Endodermal cell (in vitro differentiated cells): Measurements from ENCODE around the gene BMP8A. TPM values are rescaled to one million over a fixed set of nuclear protein-coding genes. Genes with fewer than 3 reads are reported as not detected.

Experiments used
- DNase-seq: peaks from one replicate; pipeline ENCODE4 v3.0.0-alpha.2; 2017
- H3K27ac ChIP-seq: 2 replicates; pipeline ENCODE4 v1.5.1; 2013; ENCODE audit warnings: mild to moderate bottlenecking, low read depth, low read length, moderate library complexity
- H3K27me3 ChIP-seq: 2 replicates; pipeline ENCODE4 v1.6.1; 2013; ENCODE audit warnings: mild to moderate bottlenecking, low read length, moderate library complexity; ENCODE audit not compliant: insufficient read depth, control insufficient read depth, poor library complexity, severe bottlenecking
- H3K36me3 ChIP-seq: 2 replicates; pipeline ENCODE4 v1.7.0; 2013; ENCODE audit warnings: mild to moderate bottlenecking, low read length, moderate library complexity; ENCODE audit not compliant: control insufficient read depth, insufficient read depth
- H3K4me1 ChIP-seq: one replicate; pipeline ENCODE4 v1.7.0; 2013; ENCODE audit warnings: low read length; ENCODE audit not compliant: control insufficient read depth, insufficient read depth
- H3K4me3 ChIP-seq: 2 replicates; pipeline ENCODE4 v1.5.1; 2013; ENCODE audit warnings: mild to moderate bottlenecking, low read length, moderate library complexity
- H3K9ac ChIP-seq: 2 replicates; pipeline ENCODE4 v1.6.1; 2013; ENCODE audit warnings: mild to moderate bottlenecking, low read length, moderate library complexity; ENCODE audit not compliant: poor library complexity, severe bottlenecking; ENCODE audit errors: extremely low read depth
- H3K9me3 ChIP-seq: 2 replicates; pipeline ENCODE4 v1.6.1; 2013; ENCODE audit warnings: mild to moderate bottlenecking, low read length, moderate library complexity; ENCODE audit not compliant: control insufficient read depth
- H3K27ac Mint-ChIP-seq: 2 replicates; pipeline ENCODE4 v1.8.0; 2020; ENCODE audit warnings: mixed read lengths
- H3K27me3 Mint-ChIP-seq: 2 replicates; pipeline ENCODE4 v1.8.0; 2021; ENCODE audit warnings: mild to moderate bottlenecking, mixed read lengths; ENCODE audit not compliant: insufficient read depth
- H3K36me3 Mint-ChIP-seq: 2 replicates; pipeline ENCODE4 v1.8.0; 2020; ENCODE audit warnings: low read depth, mixed read lengths
- H3K4me1 Mint-ChIP-seq: 2 replicates; pipeline ENCODE4 v1.8.0; 2020; ENCODE audit warnings: mixed read lengths
- H3K4me3 Mint-ChIP-seq: 2 replicates; pipeline ENCODE4 v1.8.0; 2020; ENCODE audit warnings: mild to moderate bottlenecking, moderate library complexity, mixed read lengths
- H3K9me3 Mint-ChIP-seq: 2 replicates; pipeline ENCODE4 v1.8.0; 2020; ENCODE audit warnings: mild to moderate bottlenecking, mixed read lengths
- WGBS, 2 experiments: methylation state at CpG; one replicate each; pipeline versions ENCODE4 v1.1.5 to v1.1.7; 2013; ENCODE audit warnings: missing lambda C conversion rate in 2 of 2, mixed read lengths in 1 of 2; ENCODE audit not compliant: insufficient coverage in 1 of 2, insufficient read length in 1 of 2; 5-methylcytosine and 5-hydroxymethylcytosine counted together
- total RNA-seq, 2 donors: library from RNA; stranded (reverse); fragmentation: NEBNext Ultra II Directional in 1 of 2; extraction: Animal tissue kit (Norgen Biotek cat#: 25700) in 1 of 2; gene quantifications; 2 replicates in 1 of 2; 3 replicates in 1 of 2; pipeline ENCODE4 v1.2.1, GENCODE V29; 2021
- TF ChIP-seq, protein P1 (sequence below): fragments of 200-600 bp; sonication (generic); conservative IDR thresholded peaks from 2 replicates; pipeline ENCODE4 v1.5.0; 2021; ENCODE audit warnings: antibody characterized with exemption, mild to moderate bottlenecking

Gene BMP8A
- total RNA-seq, 2 donors from 2014 or later: 0.66 to 0.75 TPM

DNA sequence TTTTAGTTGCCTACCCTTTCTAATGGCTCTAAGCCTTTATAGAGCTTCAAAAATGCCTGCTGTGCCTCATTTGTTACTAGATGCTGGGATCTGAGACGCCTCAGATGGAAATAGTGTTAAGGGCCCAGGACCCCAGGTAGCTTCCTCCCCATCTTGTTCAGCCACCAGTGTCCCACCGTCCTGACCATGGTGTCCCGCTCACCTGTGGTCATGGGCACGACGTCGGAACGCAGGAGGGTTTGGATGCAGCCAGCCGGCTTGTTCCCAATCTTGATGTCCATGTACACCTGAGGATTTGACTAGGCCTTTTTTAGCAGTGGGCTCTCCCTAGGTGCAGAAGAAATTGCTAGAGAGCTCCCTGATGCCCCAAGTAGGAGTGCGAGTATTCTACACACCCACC lies 54.1 kb downstream of the BMP8A start:
- 95 to 100% methylated on average over 7 to 9 of the region's 9 CpGs for WGBS, 2 experiments
- Mint-ChIP-seq H3K4me1 (peaks cover 1% of the 10 kb centered on the region), H3K9me3 (no peaks in the 10 kb centered on the region), H3K27ac (no peak overlapping the region), H3K27me3 (no peaks in the 10 kb centered on the region), H3K36me3 (peaks cover 23% of the 10 kb centered on the region), H3K4me3 (no peak overlapping the region)
- no peak overlapping the region for H3K4me3 ChIP-seq
- no peaks in the 10 kb centered on the region for H3K4me1 ChIP-seq
- peaks cover 32% of the 10 kb centered on the region for H3K36me3 ChIP-seq
- H3K27ac ChIP-seq: no peak overlapping the region
- no peak for DNase-seq
- H3K27me3 ChIP-seq: no peaks in the 10 kb centered on the region
- no peak overlapping the region for H3K9ac ChIP-seq
- TF ChIP-seq, protein P1, sequence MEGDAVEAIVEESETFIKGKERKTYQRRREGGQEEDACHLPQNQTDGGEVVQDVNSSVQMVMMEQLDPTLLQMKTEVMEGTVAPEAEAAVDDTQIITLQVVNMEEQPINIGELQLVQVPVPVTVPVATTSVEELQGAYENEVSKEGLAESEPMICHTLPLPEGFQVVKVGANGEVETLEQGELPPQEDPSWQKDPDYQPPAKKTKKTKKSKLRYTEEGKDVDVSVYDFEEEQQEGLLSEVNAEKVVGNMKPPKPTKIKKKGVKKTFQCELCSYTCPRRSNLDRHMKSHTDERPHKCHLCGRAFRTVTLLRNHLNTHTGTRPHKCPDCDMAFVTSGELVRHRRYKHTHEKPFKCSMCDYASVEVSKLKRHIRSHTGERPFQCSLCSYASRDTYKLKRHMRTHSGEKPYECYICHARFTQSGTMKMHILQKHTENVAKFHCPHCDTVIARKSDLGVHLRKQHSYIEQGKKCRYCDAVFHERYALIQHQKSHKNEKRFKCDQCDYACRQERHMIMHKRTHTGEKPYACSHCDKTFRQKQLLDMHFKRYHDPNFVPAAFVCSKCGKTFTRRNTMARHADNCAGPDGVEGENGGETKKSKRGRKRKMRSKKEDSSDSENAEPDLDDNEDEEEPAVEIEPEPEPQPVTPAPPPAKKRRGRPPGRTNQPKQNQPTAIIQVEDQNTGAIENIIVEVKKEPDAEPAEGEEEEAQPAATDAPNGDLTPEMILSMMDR: no peak
- no peaks in the 10 kb centered on the region for H3K9me3 ChIP-seq

DNA sequence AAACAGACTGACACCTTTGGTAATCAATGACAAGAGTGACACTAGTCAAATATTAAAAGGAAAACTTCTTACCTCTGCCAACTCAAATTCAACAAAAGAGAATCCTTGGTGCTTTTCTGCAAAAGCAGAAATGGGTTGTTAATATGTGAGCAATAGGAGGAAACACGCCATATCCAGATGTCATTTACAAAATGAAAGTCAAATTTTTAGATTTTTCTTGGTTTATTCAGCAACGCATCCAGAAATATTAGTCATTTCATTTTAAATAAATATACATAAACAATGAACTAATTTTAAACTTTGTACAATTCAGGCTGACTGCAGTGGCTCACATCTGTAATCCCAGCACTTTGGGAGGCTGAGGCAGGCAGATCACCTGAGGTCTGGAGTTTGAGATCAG lies 62.8 kb downstream of the BMP8A start:
- Histone ChIP-seq H3K36me3 (peaks cover 18% of the 10 kb centered on the region), H3K27ac (no peak overlapping the region), H3K27me3 (no peaks in the 10 kb centered on the region), H3K4me1 (no peaks in the 10 kb centered on the region), H3K4me3 (no peak overlapping the region), H3K9me3 (no peaks in the 10 kb centered on the region), H3K9ac (no peak overlapping the region)
- peaks cover 33% of the 10 kb centered on the region for H3K36me3 Mint-ChIP-seq
- H3K9me3 Mint-ChIP-seq: no peaks in the 10 kb centered on the region
- H3K4me3 Mint-ChIP-seq: no peak overlapping the region
- no peak for DNase-seq
- TF ChIP-seq, protein P1: no peak
- 94% methylated on average over 2 of the region's 2 CpGs; no CpG with 5 or more reads in 1 of the 2 experiments for WGBS, 2 experiments
- no peak overlapping the region for H3K27ac Mint-ChIP-seq
- no peaks in the 10 kb centered on the region for H3K27me3 Mint-ChIP-seq
- no peaks in the 10 kb centered on the region for H3K4me1 Mint-ChIP-seq

DNA sequence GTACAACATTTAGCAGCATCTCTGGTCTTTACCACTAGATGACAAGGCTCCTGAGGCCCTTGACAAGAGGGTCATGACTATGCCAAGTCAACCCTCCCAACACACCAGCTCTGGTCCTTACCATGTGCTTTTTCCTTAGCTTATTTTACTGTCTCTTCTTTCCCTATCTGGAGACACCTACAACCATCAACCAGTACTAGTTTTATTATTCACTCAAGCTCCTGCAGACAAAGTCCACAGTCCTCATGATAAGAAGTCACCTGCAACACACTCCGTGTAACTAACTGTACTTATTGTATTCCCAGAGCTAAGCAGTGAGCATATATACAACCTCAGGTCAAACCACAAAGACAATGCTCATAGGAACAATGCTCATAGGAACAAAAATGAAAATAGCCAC lies 69.8 kb downstream of the BMP8A start:
- H3K9me3 Mint-ChIP-seq: no peaks in the 10 kb centered on the region
- 98 to 100% methylated on average over 1 of the region's 1 CpG for WGBS, 2 experiments
- DNase-seq: no peak
- Histone ChIP-seq H3K4me3 (no peak overlapping the region), H3K4me1 (no peaks in the 10 kb centered on the region), H3K27ac (no peak overlapping the region), H3K9me3 (no peaks in the 10 kb centered on the region), H3K36me3 (peaks cover 71% of the 10 kb centered on the region), H3K9ac (no peak overlapping the region), H3K27me3 (no peaks in the 10 kb centered on the region)
- peaks cover 85% of the 10 kb centered on the region for H3K36me3 Mint-ChIP-seq
- TF ChIP-seq, protein P1: no peak
- no peak overlapping the region for H3K4me3 Mint-ChIP-seq
- no peaks in the 10 kb centered on the region for H3K27me3 Mint-ChIP-seq
- peaks cover 3% of the 10 kb centered on the region for H3K4me1 Mint-ChIP-seq
- peak overlapping the region; percentile 10 for H3K27ac Mint-ChIP-seq
